Muscle layer of duodenum (tissue), 2 donors: ENCODE data around the gene NABP2.
A peak's percentile ranks its signal among the peaks of the same experiment; 100 is the strongest.

ENCODE experiments used
- H3K27ac ChIP-seq: one replicate; pipeline ENCODE4 v1.7.0; 2013; ENCODE audit warnings: mild to moderate bottlenecking, low read length
- H3K27me3 ChIP-seq: one replicate; pipeline ENCODE4 v1.7.0; 2013; ENCODE audit warnings: low read depth, mild to moderate bottlenecking, control low read depth, low read length
- H3K36me3 ChIP-seq, 2 donors: one replicate each; pipeline ENCODE4 v1.7.0; 2013; ENCODE audit warnings: low read length in 2 of 2, control low read depth in 1 of 2, mild to moderate bottlenecking in 1 of 2; ENCODE audit not compliant: insufficient read depth in 2 of 2, control insufficient read depth in 1 of 2
- H3K4me1 ChIP-seq, 2 donors: one replicate each; pipeline ENCODE4 v1.7.0; 2013; ENCODE audit warnings: low read length in 2 of 2, mild to moderate bottlenecking in 2 of 2, control low read depth in 1 of 2, moderate library complexity in 1 of 2; ENCODE audit not compliant: insufficient read depth in 2 of 2, control insufficient read depth in 1 of 2
- H3K4me3 ChIP-seq, 2 donors: one replicate each; pipeline ENCODE4 v1.7.0; 2013; ENCODE audit warnings: low read length in 2 of 2, low read depth in 1 of 2, mild to moderate bottlenecking in 1 of 2
- H3K9me3 ChIP-seq, 2 donors: one replicate each; pipeline ENCODE4 v1.7.0; 2013; ENCODE audit warnings: low read length in 2 of 2, control low read depth in 1 of 2, mild to moderate bottlenecking in 1 of 2; ENCODE audit not compliant: control insufficient read depth in 1 of 2
- donor health status: healthy.

Gene NABP2

GRCh38 chr12:56224102-56224701 lies at the start of gene NABP2:
Gene NABP2 (plus strand): TSS chr12:56224342. CDS start chr12:56224857, 515 bp downstream.
- Histone ChIP-seq H3K9me3 (no peaks in the 10 kb centered on the region), H3K36me3 (peaks cover 4 to 17% of the 10 kb centered on the region in 2 donors), H3K27me3 (no peaks in the 10 kb centered on the region), H3K4me1 (peaks cover 4 to 33% of the 10 kb centered on the region in 2 donors), H3K27ac (peak within 1 kb of the TSS; percentile 80), H3K4me3 (peak within 1 kb of the TSS; percentile 81 to 84)

- H3K36me3 ChIP-seq: peaks cover 61 to 79% of the 10 kb centered on the region in 2 donors
- no peaks in the 10 kb centered on the region for H3K4me1 ChIP-seq
- H3K4me3 ChIP-seq: no peak overlapping the region
- no peak overlapping the region for H3K27ac ChIP-seq
- no peaks in the 10 kb centered on the region for H3K27me3 ChIP-seq
- H3K9me3 ChIP-seq: no peaks in the 10 kb centered on the region
Measured at GRCh38 chr12:56178347-56178746, 45.8 kb upstream of the NABP2 start.

- Histone ChIP-seq H3K9me3 (no peaks in the 10 kb centered on the region), H3K27ac (no peak overlapping the region), H3K27me3 (no peaks in the 10 kb centered on the region), H3K36me3 (peaks cover 26 to 27% of the 10 kb centered on the region in 2 donors), H3K4me3 (no peak overlapping the region), H3K4me1 (peaks cover 5 to 25% of the 10 kb centered on the region in 2 donors)
Measured at GRCh38 chr12:56186957-56187356, 37.2 kb upstream of the NABP2 start.

- Histone ChIP-seq H3K36me3 (peaks cover 20 to 25% of the 10 kb centered on the region in 2 donors), H3K27me3 (no peaks in the 10 kb centered on the region), H3K27ac (peak overlapping the region; percentile 10), H3K4me3 (peak overlapping the region; percentile 59 to 85), H3K4me1 (peaks cover 5 to 25% of the 10 kb centered on the region in 2 donors), H3K9me3 (no peaks in the 10 kb centered on the region)
Measured at GRCh38 chr12:56188131-56188777, 35.9 kb upstream of the NABP2 start.

GRCh38 chr12:56188778-56189098 lies 35.4 kb upstream of the NABP2 start:
- Histone ChIP-seq H3K27ac (peak overlapping the region; percentile 10), H3K4me1 (peaks cover 5 to 25% of the 10 kb centered on the region in 2 donors), H3K36me3 (peaks cover 17 to 21% of the 10 kb centered on the region in 2 donors), H3K27me3 (no peaks in the 10 kb centered on the region), H3K4me3 (peak overlapping the region; percentile 59 to 85), H3K9me3 (no peaks in the 10 kb centered on the region)

- peaks cover 5 to 25% of the 10 kb centered on the region in 2 donors for H3K4me1 ChIP-seq
- peak within 1 kb of the TSS; percentile 97 for H3K27ac ChIP-seq
- no peaks in the 10 kb centered on the region for H3K27me3 ChIP-seq
- peak within 1 kb of the TSS; percentile 85 to 93 for H3K4me3 ChIP-seq
- H3K36me3 ChIP-seq: peaks cover 11 to 15% of the 10 kb centered on the region in 2 donors
- no peaks in the 10 kb centered on the region for H3K9me3 ChIP-seq
Measured at GRCh38 chr12:56189099-56189917, 34.8 kb upstream of the NABP2 start, which contains the start of gene SMARCC2. Gene SMARCC2 (minus strand): TSS chr12:56189483. CDS start chr12:56189461, 22 bp downstream.

- Histone ChIP-seq H3K27ac (peak overlapping the region; percentile 97), H3K4me1 (peaks cover 5 to 25% of the 10 kb centered on the region in 2 donors), H3K36me3 (peaks cover 3 to 8% of the 10 kb centered on the region in 2 donors), H3K4me3 (peak overlapping the region; percentile 85 to 93), H3K9me3 (no peaks in the 10 kb centered on the region), H3K27me3 (no peaks in the 10 kb centered on the region)
Measured at GRCh38 chr12:56189918-56190694, 34.0 kb upstream of the NABP2 start.

- Histone ChIP-seq H3K27me3 (no peaks in the 10 kb centered on the region), H3K36me3 (peaks cover 0 to 8% of the 10 kb centered on the region in 2 donors), H3K9me3 (no peaks in the 10 kb centered on the region), H3K4me3 (peak overlapping the region; percentile 85 to 93), H3K27ac (peak overlapping the region; percentile 97), H3K4me1 (peaks cover 5 to 25% of the 10 kb centered on the region in 2 donors)
Measured at GRCh38 chr12:56190695-56191155, 33.4 kb upstream of the NABP2 start.

GRCh38 chr12:56192582-56192981 lies 31.6 kb upstream of the NABP2 start:
- H3K27ac ChIP-seq: no peak overlapping the region
- H3K9me3 ChIP-seq: no peaks in the 10 kb centered on the region
- no peak overlapping the region for H3K4me3 ChIP-seq
- no peaks in the 10 kb centered on the region for H3K27me3 ChIP-seq
- H3K36me3 ChIP-seq: no peaks in the 10 kb centered on the region
- peaks cover 5 to 18% of the 10 kb centered on the region in 2 donors for H3K4me1 ChIP-seq

- Histone ChIP-seq H3K36me3 (no peaks in the 10 kb centered on the region), H3K27ac (no peak overlapping the region), H3K4me3 (no peak overlapping the region), H3K9me3 (no peaks in the 10 kb centered on the region), H3K4me1 (peaks cover 5 to 13% of the 10 kb centered on the region in 2 donors), H3K27me3 (no peaks in the 10 kb centered on the region)
Measured at GRCh38 chr12:56193025-56193578, 31.0 kb upstream of the NABP2 start.
